ENCODE data around the gene WTIP.
"Not testable (repeated sequence)": the region's sequence is repeated elsewhere in the genome, so short reads cannot be mapped to it uniquely, and the experiment has no call there.

WTIP gene

DNA sequence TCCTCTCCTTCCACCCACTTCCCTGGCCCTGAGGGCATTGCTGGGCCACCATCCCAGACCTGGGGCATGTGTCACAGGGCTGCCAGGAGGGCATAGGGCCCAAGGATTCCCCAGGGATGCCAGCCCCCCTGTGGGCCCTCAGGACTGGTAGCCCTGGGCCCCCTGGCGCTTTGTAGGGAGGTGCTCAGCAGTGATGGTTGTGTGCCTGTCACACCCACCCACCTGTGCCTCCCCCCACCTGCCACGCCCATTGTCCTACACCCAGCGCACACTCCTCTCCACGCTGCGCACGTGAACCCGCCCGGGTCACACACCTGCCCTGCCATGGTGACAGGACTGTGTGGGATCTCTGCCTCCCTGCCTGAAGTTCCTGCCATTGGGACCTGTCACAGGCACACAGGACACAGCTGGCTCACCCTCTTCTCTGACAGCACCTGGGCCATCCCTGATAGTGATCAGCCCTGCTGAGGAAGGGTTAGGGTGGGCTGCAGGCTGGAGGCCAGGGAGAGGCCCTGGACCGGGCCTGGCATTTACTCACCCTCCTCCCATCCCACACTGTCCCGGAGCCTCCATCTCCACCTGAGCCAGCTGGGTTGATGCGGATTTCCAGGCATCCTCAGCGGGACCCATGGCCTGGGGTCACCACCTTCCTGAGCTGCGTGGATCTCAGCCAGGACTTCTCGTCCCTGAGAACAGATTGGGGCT lies 23.9 kb downstream of the WTIP start:
- H3K4me3 ChIP-seq (ENCODE audit: low read depth, low read length): no peak overlapping the region
- TF ChIP-seq, protein P1, sequence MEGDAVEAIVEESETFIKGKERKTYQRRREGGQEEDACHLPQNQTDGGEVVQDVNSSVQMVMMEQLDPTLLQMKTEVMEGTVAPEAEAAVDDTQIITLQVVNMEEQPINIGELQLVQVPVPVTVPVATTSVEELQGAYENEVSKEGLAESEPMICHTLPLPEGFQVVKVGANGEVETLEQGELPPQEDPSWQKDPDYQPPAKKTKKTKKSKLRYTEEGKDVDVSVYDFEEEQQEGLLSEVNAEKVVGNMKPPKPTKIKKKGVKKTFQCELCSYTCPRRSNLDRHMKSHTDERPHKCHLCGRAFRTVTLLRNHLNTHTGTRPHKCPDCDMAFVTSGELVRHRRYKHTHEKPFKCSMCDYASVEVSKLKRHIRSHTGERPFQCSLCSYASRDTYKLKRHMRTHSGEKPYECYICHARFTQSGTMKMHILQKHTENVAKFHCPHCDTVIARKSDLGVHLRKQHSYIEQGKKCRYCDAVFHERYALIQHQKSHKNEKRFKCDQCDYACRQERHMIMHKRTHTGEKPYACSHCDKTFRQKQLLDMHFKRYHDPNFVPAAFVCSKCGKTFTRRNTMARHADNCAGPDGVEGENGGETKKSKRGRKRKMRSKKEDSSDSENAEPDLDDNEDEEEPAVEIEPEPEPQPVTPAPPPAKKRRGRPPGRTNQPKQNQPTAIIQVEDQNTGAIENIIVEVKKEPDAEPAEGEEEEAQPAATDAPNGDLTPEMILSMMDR (IDR thresholded peaks at IDR 0.05; ENCODE audit: borderline replicate concordance, insufficient read depth, low read depth, low read length): no peak

DNA sequence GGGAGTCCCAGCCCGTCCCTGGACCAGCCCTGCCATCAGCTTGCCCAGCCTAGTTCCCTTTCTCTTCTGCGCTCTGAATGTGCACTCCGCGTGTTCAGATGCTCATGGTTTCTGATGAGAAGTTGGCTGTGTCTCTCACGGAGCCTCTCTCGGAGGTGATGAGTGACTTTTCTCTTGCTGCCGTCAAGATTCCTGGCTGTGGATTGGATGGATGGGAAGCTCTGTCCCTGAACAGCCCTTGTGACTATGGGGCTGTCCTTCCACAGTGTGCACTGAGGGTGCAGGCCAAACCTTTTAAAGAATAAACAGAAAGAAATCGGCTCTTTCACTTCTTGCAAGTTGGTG lies 24.4 kb downstream of the WTIP start:
- TF ChIP-seq, protein P1 (IDR thresholded peaks at IDR 0.05; ENCODE audit: borderline replicate concordance, insufficient read depth, low read depth, low read length): no peak
- no peak overlapping the region for H3K4me3 ChIP-seq (ENCODE audit: low read depth, low read length)

- no peak overlapping the region for H3K4me3 ChIP-seq (ENCODE audit: low read depth, low read length)
- TF ChIP-seq, protein P1 (IDR thresholded peaks at IDR 0.05; ENCODE audit: borderline replicate concordance, insufficient read depth, low read depth, low read length): no peak
Observed at GRCh38 chr19:34507414-34508067, 26.0 kb downstream of the WTIP start.

DNA sequence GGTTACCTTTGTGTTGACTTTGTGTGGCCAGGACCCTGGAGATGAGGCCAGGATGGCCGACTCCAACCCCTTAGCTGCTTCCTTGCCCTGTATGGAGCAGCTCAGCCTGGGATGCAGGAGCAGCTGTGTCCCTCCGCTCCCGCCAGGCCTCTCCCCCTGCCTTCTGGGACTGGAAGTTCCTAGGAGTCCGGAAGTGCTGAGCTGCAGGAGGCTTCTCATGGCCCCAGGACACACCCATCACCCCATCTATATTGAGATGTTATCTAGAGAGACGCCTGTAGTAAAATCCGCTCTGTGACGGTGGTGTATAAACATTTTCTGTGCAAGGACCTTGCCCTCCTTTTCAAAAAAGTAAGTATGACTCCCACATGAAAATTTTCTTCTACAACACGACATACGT lies 27.0 kb downstream of the WTIP start:
- TF ChIP-seq, protein P1 (IDR thresholded peaks at IDR 0.05; ENCODE audit: borderline replicate concordance, insufficient read depth, low read depth, low read length): no peak
- H3K4me3 ChIP-seq (ENCODE audit: low read depth, low read length): no peak overlapping the region

GRCh38 chr19:34510904-34511303 lies 29.3 kb downstream of the WTIP start:
- not testable (repeated sequence) for H3K4me3 ChIP-seq (ENCODE audit: low read depth, low read length)

DNA sequence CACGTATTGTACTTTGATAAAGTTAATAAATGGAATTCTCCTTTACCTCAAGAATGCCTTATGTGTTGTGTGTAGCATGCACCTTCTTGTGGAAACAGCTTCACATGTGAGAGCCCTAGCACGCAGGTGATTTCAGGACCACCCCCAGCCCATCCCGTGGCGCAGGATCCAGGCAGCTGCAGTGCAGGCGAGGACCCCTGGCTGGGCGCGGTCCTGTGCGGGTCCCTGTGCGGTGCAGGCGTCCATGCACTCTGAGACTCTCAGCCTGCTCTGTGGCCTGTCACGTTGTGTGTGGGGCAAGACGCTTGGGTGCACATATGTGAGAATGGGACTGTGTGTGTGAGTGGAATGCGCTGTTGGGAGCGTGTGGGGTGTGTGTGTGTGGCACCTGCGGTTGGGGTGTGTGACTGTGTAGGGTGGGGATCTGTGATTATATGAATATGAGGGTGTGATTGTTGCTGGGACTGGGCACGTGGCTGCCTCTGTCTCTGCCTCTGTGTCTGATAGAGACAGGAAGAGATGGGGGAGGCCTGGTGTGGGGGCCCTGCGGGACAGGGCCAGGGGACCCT lies 30.8 kb downstream of the WTIP start:
- H3K4me3 ChIP-seq (ENCODE audit: low read depth, low read length): no peak overlapping the region
- TF ChIP-seq, protein P1 (IDR thresholded peaks at IDR 0.05; ENCODE audit: borderline replicate concordance, insufficient read depth, low read depth, low read length): no peak

GRCh38 chr19:34513767-34514166 lies 32.2 kb downstream of the WTIP start:
- TF ChIP-seq, protein P1 (IDR thresholded peaks at IDR 0.05; ENCODE audit: borderline replicate concordance, insufficient read depth, low read depth, low read length): no peak
- H3K4me3 ChIP-seq (ENCODE audit: low read depth, low read length): no peak overlapping the region
